ENCODE measurements around the gene FLNB.

Gene FLNB

GRCh38 chr3:58104712-58105111 is 96.5 kb downstream of the FLNB start:
- Histone ChIP-seq H3K4me3 (ENCODE audit: low read length, poor library complexity, severe bottlenecking) (no peak overlapping the region), H3K9me3 (ENCODE audit: insufficient read depth, low read depth, low read length) (no peaks in the 10 kb centered on the region), H3K4me2 (ENCODE audit: low read depth, low read length, poor library complexity, severe bottlenecking) (no peak overlapping the region), H2AFZ (ENCODE audit: low read length) (no peak overlapping the region), H3K36me3 (ENCODE audit: insufficient read depth, low read length) (peaks cover 80% of the 10 kb centered on the region; the same call in 1 of the 2 replicates), H3K9me2 (replicated peaks; ENCODE audit: low read depth, low read length) (no peaks in the 10 kb centered on the region), H4K20me1 (ENCODE audit: insufficient read depth, low read length, poor library complexity, severe bottlenecking) (no peaks in the 10 kb centered on the region), H3K79me2 (ENCODE audit: insufficient read depth, low read length) (no peaks in the 10 kb centered on the region), H3K9ac (ENCODE audit: low read depth, low read length, poor library complexity, severe bottlenecking) (no peak overlapping the region), H3F3A (ENCODE audit: low read depth) (no peaks in the 10 kb centered on the region), H3K27me3 (ENCODE audit: insufficient read depth, low read length, poor library complexity, severe bottlenecking) (no peaks in the 10 kb centered on the region), H3K4me1 (ENCODE audit: insufficient read depth, low read length, poor library complexity, severe bottlenecking) (no peaks in the 10 kb centered on the region)
- no peak for TF ChIP-seq EZH2phosphoT487 (IDR thresholded peaks at IDR 0.05; ENCODE audit: borderline replicate concordance)
- TF ChIP-seq CTCF (conservative IDR thresholded peaks at IDR 0.05; ENCODE audit: low read length) = no peak

GRCh38 chr3:58105196-58105595 is 97.0 kb downstream of the FLNB start:
- peaks cover 80% of the 10 kb centered on the region; the same call in 1 of the 2 replicates for H3K36me3 ChIP-seq (ENCODE audit: insufficient read depth, low read length)
- no peaks in the 10 kb centered on the region for H3F3A ChIP-seq (ENCODE audit: low read depth)
- no peak for TF ChIP-seq CTCF (conservative IDR thresholded peaks at IDR 0.05; ENCODE audit: low read length)
- no peak for TF ChIP-seq EZH2phosphoT487 (IDR thresholded peaks at IDR 0.05; ENCODE audit: borderline replicate concordance)

GRCh38 chr3:58106061-58106460 is 97.8 kb downstream of the FLNB start:
- peaks cover 75% of the 10 kb centered on the region; the same call in 1 of the 2 replicates for H3K36me3 ChIP-seq (ENCODE audit: insufficient read depth, low read length)
- no peaks in the 10 kb centered on the region for H3K4me1 ChIP-seq (ENCODE audit: insufficient read depth, low read length, poor library complexity, severe bottlenecking)
- no peak overlapping the region for H3K4me3 ChIP-seq (ENCODE audit: low read length, poor library complexity, severe bottlenecking)
- H3K27me3 ChIP-seq (ENCODE audit: insufficient read depth, low read length, poor library complexity, severe bottlenecking) = no peaks in the 10 kb centered on the region
- H2AFZ ChIP-seq (ENCODE audit: low read length) = no peak overlapping the region
- H3K79me2 ChIP-seq (ENCODE audit: insufficient read depth, low read length) = no peaks in the 10 kb centered on the region
- H3F3A ChIP-seq (ENCODE audit: low read depth) = no peaks in the 10 kb centered on the region
- no peak overlapping the region for H3K9ac ChIP-seq (ENCODE audit: low read depth, low read length, poor library complexity, severe bottlenecking)
- no peaks in the 10 kb centered on the region for H3K9me2 ChIP-seq (replicated peaks; ENCODE audit: low read depth, low read length)
- no peaks in the 10 kb centered on the region for H3K9me3 ChIP-seq (ENCODE audit: insufficient read depth, low read depth, low read length)
- no peak overlapping the region for H3K4me2 ChIP-seq (ENCODE audit: low read depth, low read length, poor library complexity, severe bottlenecking)
- TF ChIP-seq CTCF (conservative IDR thresholded peaks at IDR 0.05; ENCODE audit: low read length) (no peak), EZH2phosphoT487 (IDR thresholded peaks at IDR 0.05; ENCODE audit: borderline replicate concordance) (no peak)
- no peaks in the 10 kb centered on the region for H4K20me1 ChIP-seq (ENCODE audit: insufficient read depth, low read length, poor library complexity, severe bottlenecking)

More at GRCh38 chr3:58105196-58105595, 97.0 kb downstream of the FLNB start:
- no peaks in the 10 kb centered on the region for H3K9me3 ChIP-seq (ENCODE audit: insufficient read depth, low read depth, low read length)
- H3K9me2 ChIP-seq (replicated peaks; ENCODE audit: low read depth, low read length) = no peaks in the 10 kb centered on the region
- no peak overlapping the region for H3K4me3 ChIP-seq (ENCODE audit: low read length, poor library complexity, severe bottlenecking)
- H3K4me2 ChIP-seq (ENCODE audit: low read depth, low read length, poor library complexity, severe bottlenecking) = no peak overlapping the region
- H3K27me3 ChIP-seq (ENCODE audit: insufficient read depth, low read length, poor library complexity, severe bottlenecking) = no peaks in the 10 kb centered on the region
- H3K9ac ChIP-seq (ENCODE audit: low read depth, low read length, poor library complexity, severe bottlenecking) = no peak overlapping the region
- no peaks in the 10 kb centered on the region for H3K79me2 ChIP-seq (ENCODE audit: insufficient read depth, low read length)
- H2AFZ ChIP-seq (ENCODE audit: low read length) = no peak overlapping the region
- H3K4me1 ChIP-seq (ENCODE audit: insufficient read depth, low read length, poor library complexity, severe bottlenecking) = no peaks in the 10 kb centered on the region
- no peaks in the 10 kb centered on the region for H4K20me1 ChIP-seq (ENCODE audit: insufficient read depth, low read length, poor library complexity, severe bottlenecking)

Data from Loucy (cell line).